NCI-H2081 treated with DMSO at 0.1 percent for 48 hours (cell line): ENCODE measurements around the gene CAMSAP2.
A peak's percentile ranks its signal among the peaks of the same experiment; 100 is the strongest.

Experiments used
- DNase-seq: peaks from one replicate; lab custom pipeline; 2025; lab: John Stamatoyannopoulos, UW

CAMSAP2 gene, protein sequence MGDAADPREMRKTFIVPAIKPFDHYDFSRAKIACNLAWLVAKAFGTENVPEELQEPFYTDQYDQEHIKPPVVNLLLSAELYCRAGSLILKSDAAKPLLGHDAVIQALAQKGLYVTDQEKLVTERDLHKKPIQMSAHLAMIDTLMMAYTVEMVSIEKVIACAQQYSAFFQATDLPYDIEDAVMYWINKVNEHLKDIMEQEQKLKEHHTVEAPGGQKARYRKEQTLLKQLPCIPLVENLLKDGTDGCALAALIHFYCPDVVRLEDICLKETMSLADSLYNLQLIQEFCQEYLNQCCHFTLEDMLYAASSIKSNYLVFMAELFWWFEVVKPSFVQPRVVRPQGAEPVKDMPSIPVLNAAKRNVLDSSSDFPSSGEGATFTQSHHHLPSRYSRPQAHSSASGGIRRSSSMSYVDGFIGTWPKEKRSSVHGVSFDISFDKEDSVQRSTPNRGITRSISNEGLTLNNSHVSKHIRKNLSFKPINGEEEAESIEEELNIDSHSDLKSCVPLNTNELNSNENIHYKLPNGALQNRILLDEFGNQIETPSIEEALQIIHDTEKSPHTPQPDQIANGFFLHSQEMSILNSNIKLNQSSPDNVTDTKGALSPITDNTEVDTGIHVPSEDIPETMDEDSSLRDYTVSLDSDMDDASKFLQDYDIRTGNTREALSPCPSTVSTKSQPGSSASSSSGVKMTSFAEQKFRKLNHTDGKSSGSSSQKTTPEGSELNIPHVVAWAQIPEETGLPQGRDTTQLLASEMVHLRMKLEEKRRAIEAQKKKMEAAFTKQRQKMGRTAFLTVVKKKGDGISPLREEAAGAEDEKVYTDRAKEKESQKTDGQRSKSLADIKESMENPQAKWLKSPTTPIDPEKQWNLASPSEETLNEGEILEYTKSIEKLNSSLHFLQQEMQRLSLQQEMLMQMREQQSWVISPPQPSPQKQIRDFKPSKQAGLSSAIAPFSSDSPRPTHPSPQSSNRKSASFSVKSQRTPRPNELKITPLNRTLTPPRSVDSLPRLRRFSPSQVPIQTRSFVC (N-terminal part only)

DNA sequence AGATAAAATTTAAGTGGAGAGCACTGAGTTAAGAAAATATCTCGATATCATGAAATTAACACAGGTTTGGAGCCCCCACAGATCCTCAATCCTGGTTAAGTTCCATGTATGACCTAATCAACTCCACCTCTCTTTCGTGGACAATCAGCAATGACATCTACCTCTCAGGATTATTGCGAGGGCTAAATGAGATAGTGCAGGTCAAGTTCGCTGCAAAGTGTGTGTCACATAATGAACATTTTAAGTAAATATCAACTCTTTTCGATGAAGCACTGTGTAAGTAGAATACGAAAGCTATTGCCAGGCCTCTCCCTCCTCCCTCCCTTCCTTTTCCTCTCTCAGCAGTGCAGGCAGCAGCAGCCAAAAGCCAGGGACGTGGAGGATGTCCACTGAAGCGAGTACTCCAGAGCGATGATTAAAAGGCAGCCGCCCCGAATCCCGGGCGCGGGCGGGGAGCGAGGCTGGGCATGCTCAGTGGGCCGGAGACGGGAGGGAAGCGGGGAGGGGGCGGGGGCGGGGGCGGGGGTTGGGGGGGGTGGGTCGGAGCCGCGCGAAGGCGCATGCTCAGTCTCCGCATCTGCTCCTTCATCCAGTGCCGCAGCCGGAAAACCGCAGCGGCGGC lies at the start of gene CAMSAP2:
TSS of gene CAMSAP2 (plus strand) at position 567 of the 622 bp plus-strand sequence. CDS start 935 bp downstream, outside the sequence.
- DNase-seq: peak; percentile 83

DNA sequence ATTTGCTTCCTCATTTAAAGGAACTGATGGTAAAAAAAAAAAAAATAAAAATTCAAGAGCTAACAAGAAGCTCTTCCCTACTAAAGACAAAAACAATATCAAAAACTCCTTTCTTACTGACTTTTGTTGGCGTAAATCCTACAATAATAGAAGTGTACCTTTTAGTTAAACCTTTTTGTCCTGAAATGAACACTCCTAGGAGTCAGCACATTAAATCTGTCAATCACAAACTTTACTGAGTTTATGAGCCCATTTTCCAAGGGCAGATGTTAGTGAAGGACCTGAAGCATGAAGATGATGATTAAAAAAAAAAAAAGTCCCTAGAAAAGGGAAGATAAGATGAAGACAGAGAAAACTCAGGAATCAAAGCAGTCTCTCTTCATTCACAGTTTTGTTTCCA lies 46.4 kb upstream of the CAMSAP2 start:
- DNase-seq: no peak

DNA sequence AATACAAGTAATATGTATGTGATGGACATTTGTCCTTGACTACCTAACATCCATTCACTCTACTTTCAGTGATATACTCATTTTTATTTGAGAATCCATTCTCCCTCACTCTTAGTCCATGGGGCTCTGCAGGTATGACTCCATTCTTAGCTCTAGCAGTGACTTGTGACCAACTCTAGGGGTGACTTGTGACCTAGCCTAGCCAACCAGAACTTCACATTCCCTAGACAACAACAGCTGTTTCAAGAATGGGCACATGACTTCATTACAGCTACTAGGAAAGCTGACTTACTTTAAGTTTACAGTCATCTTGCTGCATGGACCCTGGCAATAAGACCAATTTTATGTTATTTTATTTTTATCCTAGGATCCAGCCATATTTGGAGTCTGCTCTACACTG lies 45.4 kb upstream of the CAMSAP2 start:
- DNase-seq: no peak

DNA sequence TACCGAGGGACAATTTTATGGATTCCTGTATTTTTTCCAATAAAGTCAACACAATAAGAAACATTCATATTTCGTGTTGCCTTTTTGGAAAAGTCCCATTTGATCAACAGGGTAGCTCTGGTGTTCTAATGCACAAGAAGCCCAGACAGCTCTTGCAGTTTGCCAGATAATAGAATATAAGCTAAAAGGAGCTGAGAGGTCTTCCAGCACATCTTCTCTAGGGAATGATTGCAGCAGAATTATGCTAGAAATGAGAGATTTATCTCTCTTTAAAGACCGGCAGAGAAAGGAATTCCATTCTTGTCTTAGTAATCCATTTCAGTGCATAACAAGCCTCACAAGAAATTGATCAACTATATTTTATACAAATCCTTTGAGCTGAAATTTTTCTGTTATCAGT lies 44.0 kb upstream of the CAMSAP2 start:
- no peak for DNase-seq

DNA sequence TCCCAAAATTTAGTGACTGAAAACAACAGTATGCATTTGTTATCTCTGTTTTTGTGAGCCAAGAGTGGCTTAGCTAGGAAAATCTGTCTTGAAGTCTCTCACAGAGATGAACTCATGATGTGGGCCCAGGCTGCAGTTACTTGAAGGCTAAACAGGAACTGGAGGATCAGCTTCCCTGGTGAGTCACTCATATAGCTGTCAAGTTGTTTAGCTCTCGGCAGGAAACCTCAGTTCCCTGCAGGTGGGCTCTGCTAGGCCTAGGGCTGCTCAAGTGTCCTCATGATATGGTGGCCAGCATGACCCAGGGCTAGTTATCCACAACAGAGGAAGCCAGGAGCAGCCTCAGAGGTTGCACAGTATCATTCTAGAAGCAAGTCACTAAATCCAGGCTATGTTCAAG lies 38.8 kb upstream of the CAMSAP2 start:
- DNase-seq: no peak

DNA sequence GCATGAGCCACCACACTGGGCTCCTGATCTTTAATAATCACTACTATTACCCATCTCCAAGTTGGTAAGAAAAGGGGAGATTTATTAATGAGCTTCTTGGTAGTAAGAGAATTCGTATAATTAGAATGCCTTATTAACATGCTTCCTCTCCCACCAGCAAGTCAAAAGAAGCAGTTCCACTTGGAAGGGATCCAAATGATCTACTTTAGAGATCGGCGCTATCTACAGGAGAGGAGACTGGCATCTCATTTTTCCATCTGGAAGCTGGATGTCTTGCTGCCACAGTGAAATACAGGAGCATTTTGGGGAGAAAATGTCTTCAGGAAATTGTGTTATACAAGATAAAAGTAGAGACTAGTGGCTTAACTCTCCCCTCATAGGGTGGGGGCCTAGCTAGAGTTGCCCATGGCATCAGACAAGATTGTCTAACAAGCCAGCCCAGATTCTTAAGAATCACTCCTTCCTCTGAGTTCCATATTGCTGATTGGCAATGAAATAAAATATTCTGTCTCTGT lies 33.6 kb upstream of the CAMSAP2 start:
- no peak for DNase-seq

DNA sequence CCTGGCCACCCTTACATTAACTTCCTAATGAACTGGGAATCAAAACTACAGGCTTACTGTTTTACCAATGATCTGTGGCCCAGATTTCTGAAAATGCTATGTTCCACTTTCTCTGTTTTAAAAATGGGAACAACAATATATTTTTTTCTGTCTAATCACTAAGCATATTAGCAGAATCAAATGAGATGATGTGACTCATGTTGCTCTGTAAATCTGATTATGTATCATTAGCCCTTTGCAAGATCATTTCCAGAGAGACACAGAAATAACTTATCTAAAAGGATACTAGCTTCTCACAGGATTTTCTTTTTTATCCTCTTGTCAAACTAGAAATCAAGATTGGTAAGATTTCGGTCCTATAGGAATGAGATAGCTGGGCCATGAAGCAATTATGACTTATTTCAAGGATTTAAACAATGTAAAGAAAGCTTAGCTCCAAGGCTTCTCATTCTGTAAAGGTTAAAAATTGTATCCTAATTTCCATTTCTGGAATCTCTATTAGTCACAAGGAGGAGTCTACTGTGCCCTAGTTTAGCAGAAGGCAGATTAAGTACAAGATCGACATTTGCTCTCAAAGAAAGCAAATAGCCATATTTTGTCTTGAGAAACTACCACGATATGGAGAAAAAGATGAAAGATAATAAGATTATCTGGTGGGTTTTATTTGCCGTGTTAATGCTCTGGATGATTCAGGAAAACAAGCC lies 32.4 kb upstream of the CAMSAP2 start:
- no peak for DNase-seq

DNA sequence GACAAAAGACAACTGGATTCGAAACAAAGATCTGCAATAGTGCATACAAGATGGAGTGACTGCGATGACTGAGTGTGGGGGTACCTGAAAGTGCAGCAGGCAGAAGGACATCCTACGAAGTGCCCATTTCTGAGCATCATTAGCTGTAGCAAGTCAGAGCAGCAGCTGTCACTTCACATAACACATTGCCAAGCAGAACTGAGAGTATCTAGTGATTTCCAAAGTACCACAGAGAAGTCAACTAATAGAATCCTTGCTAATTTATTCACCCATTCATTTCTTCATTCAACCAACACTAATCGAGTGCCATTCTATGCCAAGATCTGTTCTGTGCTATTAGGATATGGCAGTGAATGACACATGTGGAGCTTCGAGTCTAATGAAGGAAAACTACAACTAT lies 31.6 kb upstream of the CAMSAP2 start:
- no peak for DNase-seq

DNA sequence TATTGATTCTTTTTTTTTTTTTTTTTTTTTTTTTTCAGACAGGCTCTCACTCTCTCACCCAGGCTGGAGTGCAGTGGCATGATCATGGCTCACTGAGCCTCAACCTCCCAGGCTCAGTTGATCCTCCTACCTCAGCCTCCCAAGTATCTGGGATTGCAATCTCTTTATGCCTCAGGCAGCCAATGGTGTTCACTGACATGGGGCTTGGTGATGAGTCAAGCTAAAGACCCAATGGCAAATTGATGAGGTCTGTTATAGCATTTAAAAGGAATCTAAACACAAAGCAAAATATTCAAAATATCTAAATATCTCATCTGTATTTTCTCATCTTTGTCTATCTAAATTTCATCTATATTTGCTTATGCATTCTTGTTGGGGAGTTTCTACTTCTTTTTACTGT lies 30.5 kb upstream of the CAMSAP2 start:
- no peak for DNase-seq

DNA sequence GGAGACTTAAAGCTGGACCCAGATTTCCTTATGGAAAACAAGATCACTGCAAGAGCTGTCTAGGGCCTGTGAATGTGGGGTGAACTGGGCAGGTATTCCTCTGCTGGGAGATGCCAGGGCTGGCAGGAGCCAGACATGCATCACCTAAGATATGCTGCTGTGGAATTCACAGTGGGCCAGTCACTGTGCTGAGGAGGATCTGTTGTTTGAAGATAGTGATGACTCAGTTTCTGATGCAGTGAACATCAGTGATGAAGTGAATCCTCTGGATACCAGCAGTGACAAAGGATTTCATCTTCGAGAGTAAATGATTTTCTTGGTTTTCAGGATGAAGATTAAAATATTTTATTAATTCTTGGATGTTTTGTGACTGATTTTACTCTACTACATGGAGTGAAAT lies 29.9 kb upstream of the CAMSAP2 start:
- no peak for DNase-seq

DNA sequence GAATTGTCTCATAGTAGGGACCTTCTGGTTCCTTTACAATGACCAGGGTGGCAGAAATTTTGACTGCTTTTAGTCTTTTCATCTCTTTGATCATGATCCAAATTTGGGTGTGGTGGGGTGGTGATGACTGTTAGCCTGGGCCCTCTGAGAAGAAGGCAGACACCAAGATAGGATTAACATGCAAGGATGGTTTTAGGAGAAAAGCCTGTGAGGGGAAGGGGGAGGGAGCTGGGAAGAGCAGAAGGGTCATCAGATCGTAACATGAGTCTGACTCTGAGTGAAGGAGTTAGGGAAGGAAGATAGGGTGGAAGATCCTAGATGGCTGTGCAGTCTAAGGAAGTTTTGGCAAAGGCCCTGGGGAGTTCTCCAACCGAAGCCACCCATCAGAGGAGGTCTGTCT lies 28.5 kb upstream of the CAMSAP2 start:
- no peak for DNase-seq

DNA sequence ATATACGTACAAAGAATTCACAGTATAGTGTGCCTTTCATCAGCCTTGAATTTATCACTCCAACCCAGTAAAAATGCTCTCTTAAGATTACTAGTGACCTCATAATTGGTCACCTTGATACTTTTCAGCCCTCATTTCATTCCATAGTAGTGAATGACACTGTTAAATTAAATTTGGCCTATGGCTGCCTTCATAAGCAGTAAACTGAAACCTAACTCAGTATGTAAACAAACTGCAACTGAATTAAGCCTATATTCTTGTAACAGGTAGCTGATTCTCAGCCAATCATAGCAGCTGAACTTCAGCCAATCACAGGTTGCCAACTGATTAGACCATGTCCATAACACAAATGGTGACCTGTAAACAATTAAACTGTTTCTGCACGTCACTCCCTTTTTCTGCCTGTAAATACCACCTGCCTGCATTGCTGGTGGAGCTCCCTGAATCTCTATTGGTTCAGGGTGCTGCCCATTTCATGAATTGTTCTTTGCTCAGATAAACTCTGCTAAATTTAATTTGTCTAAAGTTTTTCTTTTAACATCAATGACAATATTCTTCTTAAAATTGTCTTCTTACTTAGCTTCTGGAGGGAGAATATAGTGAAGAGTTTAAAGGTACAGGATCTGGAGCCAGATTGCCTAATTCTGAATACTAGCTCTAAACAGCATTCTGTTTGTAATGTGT lies 24.0 kb upstream of the CAMSAP2 start:
- no peak for DNase-seq

DNA sequence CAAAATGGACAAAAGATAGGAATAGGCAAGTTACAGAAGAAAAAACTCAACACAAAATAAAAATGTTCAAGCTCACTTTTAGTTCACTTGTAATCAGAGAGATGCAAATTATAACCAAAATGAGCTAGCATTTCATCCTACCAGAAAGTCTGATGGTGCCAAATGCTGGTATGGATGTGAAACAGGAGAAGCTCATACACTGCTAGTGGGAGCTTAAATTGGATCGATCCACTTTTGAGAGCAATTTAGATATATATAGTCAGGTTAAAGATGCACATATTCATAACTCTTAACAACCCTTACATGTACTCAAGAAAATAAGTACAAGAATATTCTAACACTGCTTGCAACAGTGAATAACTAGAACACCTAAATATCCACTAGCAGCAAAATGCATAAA lies 18.5 kb upstream of the CAMSAP2 start:
- DNase-seq: no peak

DNA sequence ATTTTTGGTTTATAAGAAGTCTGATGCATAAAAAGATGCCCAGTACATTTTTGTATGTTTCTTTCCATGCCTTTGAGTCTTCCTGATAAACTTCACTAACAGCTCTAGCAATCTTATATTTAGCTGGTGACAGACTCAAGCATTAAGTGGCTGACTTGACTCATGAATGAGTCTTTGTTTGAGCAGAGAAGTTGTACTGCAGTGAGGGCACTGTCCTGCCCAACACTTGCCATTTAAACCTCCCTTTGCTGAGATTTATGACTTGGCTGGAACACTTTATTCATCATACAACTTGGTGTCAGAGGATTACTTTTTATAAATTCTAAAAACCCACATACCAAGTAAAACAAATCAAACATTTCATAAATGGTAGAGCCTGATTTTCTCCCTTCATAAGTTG lies 14.6 kb upstream of the CAMSAP2 start:
- no peak for DNase-seq

DNA sequence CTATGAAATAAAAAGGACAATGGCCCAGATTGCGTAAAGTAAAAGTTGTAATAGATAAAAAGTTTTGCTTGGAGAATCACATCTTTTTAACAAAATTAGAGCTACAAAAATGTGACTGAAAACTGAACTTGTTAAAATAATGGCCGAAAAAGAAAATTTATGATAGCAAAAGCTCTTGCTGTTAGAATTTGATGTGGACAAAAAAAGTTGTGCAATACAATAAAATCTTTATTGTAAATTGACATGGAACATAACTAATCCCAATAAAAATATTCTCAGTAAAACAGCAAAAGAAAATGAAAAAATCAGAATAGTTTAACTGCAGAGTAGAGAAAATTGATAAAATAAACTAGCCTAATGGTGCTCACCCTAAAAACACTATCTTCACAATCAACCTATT lies 11.4 kb upstream of the CAMSAP2 start:
- DNase-seq: no peak

DNA sequence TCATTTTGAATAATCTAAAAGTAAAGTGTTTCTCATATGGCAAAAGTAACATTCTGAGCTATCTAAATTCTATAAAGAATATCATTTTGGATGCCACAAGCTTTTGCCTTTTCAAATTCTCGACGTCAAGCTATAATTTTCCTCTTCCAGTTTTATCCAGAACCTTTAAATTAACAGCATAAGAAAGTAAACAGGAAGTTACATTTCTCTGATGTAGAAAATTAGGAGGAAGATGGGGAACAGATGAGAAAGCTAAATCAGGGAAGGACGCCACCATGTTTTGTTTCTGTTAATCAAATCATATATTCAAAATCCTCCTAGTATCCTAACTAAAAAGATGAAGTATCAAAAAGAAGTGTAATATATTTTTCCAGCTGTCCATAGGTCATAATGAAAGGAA lies 8.8 kb upstream of the CAMSAP2 start:
- DNase-seq: no peak

DNA sequence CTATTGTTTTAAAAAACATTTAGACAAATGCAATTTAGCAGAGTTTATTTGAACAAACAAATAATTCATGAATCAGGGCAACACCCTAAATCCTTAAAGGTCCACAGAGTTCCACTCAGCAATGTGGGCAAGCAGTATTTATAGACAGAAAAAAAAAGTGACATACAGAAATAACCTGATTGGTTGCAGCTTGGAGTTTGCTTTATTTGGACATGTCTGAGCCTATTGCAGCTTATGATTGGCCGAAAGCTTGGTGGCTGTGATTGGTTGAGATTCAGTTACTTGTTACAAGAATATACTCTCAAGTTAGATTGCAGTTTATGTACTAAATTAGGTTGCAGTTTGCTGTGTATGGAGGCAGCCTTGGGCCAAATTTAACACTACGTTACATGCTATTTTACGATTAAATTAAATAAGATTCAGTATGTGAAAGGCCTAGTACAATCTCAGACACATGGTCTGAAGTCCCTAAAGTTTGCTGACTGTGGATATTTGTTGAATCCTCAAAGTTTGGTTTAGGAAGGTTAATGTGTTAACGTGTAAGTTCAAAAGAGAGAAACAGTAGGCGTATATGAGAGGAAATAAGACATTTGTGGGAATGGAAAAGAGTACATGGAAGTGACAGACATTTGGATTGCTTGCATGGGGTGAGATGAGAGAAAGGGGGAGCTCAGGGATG lies 6.9 kb upstream of the CAMSAP2 start:
- DNase-seq: no peak

DNA sequence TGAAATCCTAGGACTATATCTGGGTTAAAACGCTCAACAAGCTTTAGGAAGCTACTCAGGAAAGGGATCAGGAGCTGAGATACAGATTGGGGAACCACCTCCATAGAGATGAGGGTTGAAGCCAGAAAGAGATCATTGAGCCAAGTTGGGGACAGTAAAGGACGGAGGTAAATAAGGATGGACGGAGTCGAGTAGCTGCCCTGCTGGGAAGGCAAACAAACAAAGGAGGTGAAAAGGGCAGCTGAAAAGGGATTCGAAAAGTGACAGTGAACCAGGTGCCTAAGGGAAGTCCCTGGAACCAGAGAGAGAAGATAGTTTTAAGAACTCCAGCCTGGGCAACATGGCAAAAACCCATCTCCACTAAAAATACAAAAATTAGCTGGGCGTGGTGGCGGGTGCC lies 6.3 kb upstream of the CAMSAP2 start:
- no peak for DNase-seq

DNA sequence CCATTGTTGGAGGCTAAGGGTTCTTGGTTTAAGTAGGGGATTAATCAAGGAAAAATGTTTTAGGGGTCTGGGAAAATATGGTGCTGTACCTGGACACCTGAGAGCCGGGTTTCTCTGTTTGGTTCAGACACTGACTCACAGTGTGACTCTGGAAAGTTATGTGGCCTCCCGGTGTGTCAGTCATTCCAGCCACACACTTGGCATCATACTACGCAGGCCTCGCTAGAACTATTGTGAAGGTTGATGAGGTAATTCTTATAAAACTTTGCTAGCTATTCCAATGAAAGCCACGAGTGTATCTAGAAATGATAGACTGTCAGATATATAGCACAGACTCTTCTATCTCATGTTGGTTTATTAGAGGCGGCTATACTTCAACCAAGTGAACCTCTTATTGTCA lies 4.8 kb upstream of the CAMSAP2 start:
- no peak for DNase-seq

DNA sequence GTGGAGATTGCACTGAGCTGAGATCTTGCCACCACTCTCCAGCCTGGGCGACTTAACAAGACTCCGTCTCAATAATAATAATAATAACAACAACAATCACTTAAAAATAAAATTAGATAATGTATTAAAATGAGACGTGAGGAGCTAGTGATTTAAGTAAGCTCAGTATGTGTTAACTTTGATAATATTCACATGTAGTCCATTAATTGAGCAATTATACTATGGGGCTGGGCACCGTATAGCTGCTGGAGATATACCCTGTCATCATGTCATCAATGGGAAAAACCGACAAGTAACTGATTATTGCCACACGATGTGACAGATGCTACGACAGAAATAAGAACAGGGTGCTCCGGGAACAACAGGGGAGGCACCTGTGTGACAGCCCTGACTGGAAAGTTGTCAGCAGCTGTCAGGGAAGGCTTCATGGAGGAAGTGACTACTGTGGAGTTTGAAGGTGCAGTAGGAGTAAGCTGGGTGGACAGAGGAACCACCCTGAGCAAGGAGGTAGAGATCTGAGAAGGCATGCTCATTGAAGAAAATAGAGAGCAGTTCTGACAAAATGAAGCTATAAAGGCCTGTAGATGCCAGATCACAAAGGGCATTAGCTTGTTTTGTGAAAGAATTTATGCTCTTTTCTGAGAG lies 924 bp upstream of the CAMSAP2 start:
- DNase-seq: no peak
